ENCODE results near the gene GPRC5C.

The GPRC5C gene

DNA sequence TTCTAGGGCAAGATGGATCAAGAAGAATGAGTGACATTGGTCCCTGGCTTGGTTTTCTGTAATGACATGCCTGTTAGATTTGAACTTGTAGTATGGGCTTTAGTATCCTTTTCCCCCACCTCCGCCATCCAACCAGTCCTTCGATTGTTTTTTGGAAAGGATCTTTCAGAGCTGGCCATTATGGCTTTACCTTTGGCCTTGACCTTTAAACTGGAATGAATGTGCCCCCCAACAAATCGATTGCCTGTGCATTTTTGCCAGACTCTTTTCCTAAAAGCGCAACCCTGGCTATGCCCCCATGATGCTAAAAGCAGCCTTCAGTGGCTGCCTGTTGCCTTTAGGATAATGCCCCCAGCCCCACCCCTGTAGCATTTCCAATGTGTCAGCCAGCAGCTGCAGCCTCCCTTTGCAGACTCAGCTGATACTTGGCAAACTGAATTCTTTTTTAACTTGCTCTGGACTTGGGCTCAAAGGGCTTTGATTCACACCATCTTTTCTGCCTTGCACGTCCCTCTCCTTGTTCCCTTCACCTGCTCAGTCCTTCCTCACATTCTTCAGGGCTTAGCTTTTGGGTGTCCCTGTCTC lies 4.0 kb downstream of the GPRC5C start:
- no peak for DNase-seq

DNA sequence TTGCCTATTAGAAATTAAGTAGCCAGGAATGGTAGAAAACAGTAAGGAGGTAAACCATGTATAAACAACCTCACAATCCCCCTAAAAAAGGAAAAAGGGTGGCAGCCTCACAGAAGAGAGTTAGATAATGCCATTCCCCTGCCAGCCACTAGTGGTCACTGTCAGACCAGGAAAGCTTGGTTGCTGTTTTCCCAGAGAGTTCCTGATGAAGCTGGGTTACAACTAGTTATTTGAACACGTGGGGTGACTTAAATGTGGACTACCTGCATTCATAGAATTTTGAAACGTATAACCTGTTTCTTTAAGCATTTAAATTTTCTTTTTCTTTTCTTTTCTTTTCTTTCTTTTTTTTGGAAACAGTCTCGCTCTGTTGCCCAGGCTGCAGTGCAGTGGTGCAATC lies 5.8 kb downstream of the GPRC5C start:
- DNase-seq = no peak

DNA sequence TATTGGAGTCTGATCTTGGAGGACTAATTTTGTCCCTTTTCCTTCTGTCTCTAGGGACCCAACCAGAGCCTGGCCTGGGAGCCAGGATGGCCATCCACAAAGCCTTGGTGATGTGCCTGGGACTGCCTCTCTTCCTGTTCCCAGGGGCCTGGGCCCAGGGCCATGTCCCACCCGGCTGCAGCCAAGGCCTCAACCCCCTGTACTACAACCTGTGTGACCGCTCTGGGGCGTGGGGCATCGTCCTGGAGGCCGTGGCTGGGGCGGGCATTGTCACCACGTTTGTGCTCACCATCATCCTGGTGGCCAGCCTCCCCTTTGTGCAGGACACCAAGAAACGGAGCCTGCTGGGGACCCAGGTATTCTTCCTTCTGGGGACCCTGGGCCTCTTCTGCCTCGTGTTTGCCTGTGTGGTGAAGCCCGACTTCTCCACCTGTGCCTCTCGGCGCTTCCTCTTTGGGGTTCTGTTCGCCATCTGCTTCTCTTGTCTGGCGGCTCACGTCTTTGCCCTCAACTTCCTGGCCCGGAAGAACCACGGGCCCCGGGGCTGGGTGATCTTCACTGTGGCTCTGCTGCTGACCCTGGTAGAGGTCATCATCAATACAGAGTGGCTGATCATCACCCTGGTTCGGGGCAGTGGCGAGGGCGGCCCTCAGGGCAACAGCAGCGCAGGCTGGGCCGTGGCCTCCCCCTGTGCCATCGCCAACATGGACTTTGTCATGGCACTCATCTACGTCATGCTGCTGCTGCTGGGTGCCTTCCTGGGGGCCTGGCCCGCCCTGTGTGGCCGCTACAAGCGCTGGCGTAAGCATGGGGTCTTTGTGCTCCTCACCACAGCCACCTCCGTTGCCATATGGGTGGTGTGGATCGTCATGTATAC lies 8.0 kb downstream of the GPRC5C start:
- no peak for DNase-seq

DNA sequence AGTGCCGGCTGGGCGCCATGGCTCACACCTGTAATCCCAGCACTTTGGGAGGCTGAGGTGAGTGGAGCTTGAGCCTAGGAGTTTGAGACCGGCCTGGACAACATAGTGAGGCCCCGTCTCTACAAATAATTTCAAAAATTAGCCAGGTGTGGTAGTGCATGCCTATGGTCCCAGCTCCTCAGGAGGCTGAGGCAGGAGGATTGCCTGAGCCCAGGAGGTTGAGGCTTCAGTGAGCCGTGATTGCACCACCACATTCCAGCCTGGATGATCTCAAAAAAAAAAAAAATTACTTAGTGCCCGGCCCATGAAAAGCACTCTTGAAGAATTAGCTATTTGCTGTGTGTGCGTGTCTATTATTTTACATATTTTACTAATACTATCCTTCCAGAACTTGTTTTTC lies 9.6 kb downstream of the GPRC5C start:
- DNase-seq = no peak

DNA sequence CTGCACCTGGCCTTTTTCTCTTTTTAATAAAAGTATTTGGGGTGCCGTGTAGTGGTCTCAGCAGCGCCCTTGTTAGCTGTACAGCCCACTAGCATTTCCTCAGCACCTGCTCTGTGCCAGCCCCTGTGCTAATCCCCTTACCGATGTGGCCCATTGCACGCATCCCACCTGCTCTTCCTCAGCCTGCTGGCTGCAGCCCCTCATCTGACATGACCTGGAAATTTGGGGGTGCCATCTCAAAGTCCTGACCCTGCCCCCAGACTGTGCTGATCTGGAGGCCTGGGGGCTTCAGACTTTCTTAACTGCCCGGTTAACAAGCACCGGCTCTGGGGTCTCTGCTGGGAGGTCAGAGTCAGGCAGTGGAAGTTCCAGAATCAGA lies 10.4 kb downstream of the GPRC5C start:
- no peak for DNase-seq

DNA sequence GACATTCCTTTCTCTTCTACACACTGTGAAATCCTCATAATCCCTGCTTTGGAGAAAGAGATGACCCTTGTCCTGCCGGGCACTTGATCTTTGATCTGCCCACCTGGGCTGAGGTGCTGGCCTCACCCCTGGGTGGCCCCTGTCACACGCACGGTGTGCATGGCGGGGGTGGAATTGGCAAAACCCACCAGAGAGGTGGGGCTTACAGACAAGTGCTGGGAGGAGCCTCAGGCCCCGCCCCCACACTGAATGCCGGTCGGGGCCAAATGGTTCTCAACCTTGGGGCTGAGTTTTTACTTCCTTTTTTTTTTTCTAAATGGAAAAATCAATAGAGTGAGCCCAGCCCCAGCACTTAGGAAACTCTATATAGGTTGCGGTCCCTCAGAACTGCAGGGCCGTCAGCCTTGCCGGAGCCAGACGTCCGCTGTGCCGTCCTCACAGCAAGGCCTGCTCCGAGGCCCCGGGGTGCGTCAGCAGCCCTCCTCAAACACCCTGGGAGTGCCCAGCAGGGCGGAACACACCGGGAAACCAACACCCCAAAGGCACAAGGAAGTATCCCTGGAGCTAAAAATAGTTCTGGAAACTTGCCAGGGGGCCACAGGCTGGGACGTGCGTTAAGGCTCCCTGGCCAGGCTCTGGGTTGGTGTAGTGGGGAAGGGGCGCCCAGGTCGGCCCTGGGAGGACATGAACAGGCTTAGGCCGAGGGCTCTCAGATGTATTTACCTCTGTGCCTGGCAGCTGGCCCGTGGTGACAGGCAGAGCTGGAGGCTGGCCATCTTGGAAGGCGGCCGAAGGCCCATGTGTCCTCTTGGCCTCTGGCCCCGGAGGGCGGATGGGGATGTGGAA lies 11.0 kb downstream of the GPRC5C start:
- no peak for DNase-seq

GRCh38 chr17:74443516-74444296 lies 11.8 kb downstream of the GPRC5C start:
- DNase-seq = no peak

DNA sequence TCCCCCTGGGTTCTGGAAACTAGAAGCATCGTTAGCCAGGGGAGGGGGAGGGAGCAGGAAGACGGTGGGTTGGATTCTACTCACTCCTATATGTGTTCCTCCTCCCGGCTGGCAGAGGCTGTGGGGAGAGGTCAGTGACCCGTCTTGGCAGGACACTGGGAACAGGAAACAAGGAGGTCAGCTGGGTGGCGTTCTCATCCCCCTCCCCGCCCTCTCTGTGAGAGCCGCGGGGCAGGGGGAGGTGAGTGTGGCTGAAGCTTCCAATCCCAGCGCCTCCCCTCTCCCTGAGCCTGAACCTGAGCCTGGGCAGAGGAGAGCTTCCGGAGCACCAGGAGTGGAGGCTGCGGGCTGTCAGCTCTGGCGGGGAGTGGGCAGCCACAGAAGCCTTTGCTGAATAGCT lies 12.5 kb downstream of the GPRC5C start:
- DNase-seq = no peak

GRCh38 chr17:74445158-74445557 lies 13.3 kb downstream of the GPRC5C start:
- DNase-seq = no peak

DNA sequence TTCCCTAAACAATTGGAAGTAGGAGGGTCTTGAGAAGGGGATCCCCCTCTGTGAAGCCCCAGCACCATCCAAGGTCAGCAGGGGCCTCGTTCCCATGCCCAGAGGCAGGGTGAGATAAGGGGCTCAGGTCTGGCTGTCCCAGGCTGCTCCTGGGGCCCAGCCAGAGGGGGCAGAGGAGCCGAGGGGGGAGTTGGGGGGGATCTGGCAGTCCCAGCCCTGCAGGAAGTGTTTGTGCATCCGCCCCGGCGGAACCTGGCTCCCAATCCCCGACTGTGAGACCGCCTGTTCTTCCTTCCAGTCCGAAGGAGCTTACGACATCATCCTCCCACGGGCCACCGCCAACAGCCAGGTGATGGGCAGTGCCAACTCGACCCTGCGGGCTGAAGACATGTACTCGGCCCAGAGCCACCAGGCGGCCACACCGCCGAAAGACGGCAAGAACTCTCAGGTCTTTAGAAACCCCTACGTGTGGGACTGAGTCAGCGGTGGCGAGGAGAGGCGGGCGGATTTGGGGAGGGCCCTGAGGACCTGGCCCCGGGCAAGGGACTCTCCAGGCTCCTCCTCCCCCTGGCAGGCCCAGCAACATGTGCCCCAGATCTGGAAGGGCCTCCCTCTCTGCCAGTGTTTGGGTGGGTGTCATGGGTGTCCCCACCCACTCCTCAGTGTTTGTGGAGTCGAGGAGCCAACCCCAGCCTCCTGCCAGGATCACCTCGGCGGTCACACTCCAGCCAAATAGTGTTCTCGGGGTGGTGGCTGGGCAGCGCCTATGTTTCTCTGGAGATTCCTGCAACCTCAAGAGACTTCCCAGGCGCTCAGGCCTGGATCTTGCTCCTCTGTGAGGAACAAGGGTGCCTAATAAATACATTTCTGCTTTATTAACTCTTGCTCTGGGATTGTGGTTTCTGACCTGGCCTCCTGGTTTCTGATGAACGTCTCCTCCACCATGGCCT lies 14.9 kb downstream of the GPRC5C start:
- peak; percentile 76 for DNase-seq

DNA sequence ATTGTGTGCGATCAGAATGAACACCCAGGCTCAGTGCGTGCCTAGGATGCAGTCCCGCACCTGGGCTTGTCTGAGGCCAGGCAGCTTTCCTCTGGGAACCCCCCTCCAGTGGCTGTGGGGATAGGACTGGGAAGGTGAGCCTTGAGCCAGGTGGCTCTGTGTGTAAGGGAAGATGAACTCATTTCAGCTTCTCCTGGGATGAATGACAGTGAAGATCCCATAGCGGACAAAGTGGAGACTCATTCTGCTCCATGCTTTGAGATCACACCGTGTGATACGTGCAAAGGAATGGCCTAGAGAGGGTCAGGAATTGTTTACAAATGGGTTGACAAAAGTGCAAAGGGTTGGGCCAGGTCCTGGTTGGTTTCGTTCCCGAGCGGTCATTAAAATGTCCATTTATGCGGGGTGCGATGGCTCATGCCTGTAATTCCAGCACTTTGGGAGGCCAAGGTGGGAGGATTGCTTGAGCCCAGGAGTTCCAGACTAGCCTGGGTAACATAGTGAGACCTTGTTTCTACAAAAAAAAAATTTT lies 15.8 kb downstream of the GPRC5C start:
- no peak for DNase-seq

- no peak for DNase-seq
Measured at GRCh38 chr17:74448756-74449155, 16.9 kb downstream of the GPRC5C start.

- DNase-seq = no peak
Measured at GRCh38 chr17:74449306-74449705, 17.4 kb downstream of the GPRC5C start.

GRCh38 chr17:74449773-74450172 lies 17.9 kb downstream of the GPRC5C start:
- no peak for DNase-seq

GRCh38 chr17:74450231-74450630 lies 18.3 kb downstream of the GPRC5C start:
- DNase-seq = no peak

DNA sequence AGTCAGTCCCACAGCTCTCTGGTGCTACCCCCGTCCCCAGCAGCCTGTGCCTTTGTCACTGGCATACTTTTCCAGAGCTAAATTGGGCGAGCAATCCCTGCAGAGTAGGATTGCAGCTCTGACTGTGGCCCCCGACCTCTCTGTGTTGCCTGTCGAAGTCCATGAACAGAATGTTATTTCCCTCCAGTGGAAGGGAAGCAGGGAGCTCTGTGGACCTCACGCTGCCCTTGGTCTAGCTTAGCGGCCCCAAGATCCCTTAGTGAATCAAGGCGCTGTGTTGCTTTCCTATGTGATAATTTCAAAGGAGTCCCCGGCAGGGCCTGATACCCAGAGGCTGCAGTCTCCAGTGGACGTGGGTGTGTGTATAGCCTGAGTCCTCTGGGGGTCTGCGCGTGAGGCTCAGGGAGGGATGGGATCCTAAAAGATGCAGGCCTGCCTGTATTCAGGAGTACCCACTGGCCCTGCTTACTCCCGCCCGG lies 19.1 kb downstream of the GPRC5C start:
- DNase-seq = no peak

- no peak for DNase-seq
Measured at GRCh38 chr17:74451557-74451956, 19.7 kb downstream of the GPRC5C start.

DNA sequence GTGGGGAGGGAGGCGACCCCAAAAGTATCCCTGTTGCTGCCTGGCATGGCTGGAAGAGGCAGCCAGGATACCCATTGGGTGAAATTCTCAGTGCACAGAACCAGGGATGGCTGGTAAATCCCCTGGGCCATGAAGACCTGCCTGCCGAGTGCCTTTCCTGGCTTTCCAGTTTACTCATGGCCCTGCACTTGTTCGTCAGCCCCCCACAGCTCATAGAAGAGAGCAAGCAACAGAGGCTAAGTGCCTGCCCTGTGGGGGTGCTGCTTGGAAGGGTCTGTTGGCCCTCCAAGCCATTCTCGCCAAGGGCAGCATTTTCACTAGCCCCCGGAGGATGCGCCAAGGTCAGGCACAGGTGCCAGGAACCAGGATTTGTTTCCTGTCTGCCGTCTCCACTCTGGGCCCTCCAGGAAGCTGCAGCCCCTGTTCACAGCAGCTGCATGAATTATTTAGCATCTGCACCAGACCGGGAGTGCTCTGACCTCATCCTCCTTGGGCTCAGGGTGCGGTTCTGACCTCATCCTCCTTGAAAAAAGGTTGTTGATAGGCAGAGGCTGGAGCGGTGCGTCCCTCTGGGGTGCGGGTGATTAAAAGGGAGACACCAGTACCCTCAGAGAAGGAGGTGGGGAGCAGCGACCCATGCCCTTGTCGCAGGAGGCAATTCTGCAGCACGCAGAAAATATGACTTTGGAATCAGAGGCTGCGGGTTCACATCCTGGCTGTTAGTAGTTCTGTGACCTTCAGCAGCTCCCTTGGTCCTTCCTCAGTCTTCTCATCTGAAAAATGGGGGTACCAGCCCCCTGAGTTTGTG lies 20.3 kb downstream of the GPRC5C start:
- DNase-seq = no peak

GRCh38 chr17:74452841-74453661 lies 21.2 kb downstream of the GPRC5C start:
- DNase-seq = no peak

Measured in activated CD8-positive, alpha-beta memory T cell treated with anti-CD3 and anti-CD28 coated beads for 24 hours (primary cell).